Mesothelial cell of epicardium (in vitro differentiated cells): ENCODE measurements around the gene ZXDC. TPM values are rescaled to one million over a fixed set of nuclear protein-coding genes. Genes with fewer than 3 reads are reported as not detected.

Source experiments
- DNase-seq, 2 experiments: peaks; one replicate each; pipeline ENCODE4 v3.0.0; 2021; ENCODE audit warnings: low spot score in 2 of 2; ENCODE audit not compliant: unreplicated experiment in 2 of 2
- H3K27ac Mint-ChIP-seq: 2 replicates; pipeline ENCODE4 v1.8.0; 2021; ENCODE audit warnings: mixed read lengths
- H3K27me3 Mint-ChIP-seq: 2 replicates; pipeline ENCODE4 v1.8.0; 2021; ENCODE audit warnings: low read depth, mixed read lengths
- H3K36me3 Mint-ChIP-seq: 2 replicates; pipeline ENCODE4 v1.8.0; 2021; ENCODE audit warnings: mixed read lengths
- H3K4me1 Mint-ChIP-seq: 2 replicates; pipeline ENCODE4 v1.8.0; 2021; ENCODE audit warnings: mixed read lengths
- H3K4me3 Mint-ChIP-seq: 2 replicates; pipeline ENCODE4 v1.8.0; 2021; ENCODE audit warnings: mild to moderate bottlenecking, moderate library complexity, mixed read lengths
- H3K9me3 Mint-ChIP-seq: 2 replicates; pipeline ENCODE4 v1.8.0; 2021; ENCODE audit warnings: mixed read lengths
- CTCF ChIP-seq: fragments of 200-600 bp; sonication (generic); IDR thresholded peaks from one replicate; pipeline ENCODE4 v1.5.0; 2021; ENCODE audit warnings: antibody characterized with exemption; ENCODE audit not compliant: unreplicated experiment
- total RNA-seq: library from RNA; stranded (reverse); gene quantifications from 3 replicates; pipeline ENCODE4 v1.2.1, GENCODE V29; 2021

Gene ZXDC
- total RNA-seq, 1 donor from 2014 or later = 34.2 TPM

GRCh38 chr3:126431103-126431534 lies 44.6 kb downstream of the ZXDC start:
- Mint-ChIP-seq H3K36me3 (peaks cover 5% of the 10 kb centered on the region), H3K27ac (no peak overlapping the region), H3K4me3 (no peak overlapping the region), H3K9me3 (peaks cover under 1% of the 10 kb centered on the region), H3K27me3 (no peaks in the 10 kb centered on the region), H3K4me1 (no peaks in the 10 kb centered on the region)
- no peak for TF ChIP-seq CTCF
- no peak for DNase-seq

- Mint-ChIP-seq H3K4me3 (no peak overlapping the region), H3K27me3 (peaks cover 1% of the 10 kb centered on the region), H3K9me3 (peaks cover 12% of the 10 kb centered on the region), H3K36me3 (peaks cover 14% of the 10 kb centered on the region), H3K27ac (no peak overlapping the region), H3K4me1 (no peaks in the 10 kb centered on the region)
- no peak for DNase-seq
- no peak for TF ChIP-seq CTCF
These were observed 50.9 kb downstream of the ZXDC start for GRCh38 chr3:126424751-126425150.

GRCh38 chr3:126424039-126424717 lies 51.5 kb downstream of the ZXDC start:
- no peak for TF ChIP-seq CTCF
- DNase-seq = no peak
- Mint-ChIP-seq H3K9me3 (peaks cover 12% of the 10 kb centered on the region), H3K4me1 (no peaks in the 10 kb centered on the region), H3K36me3 (peaks cover 14% of the 10 kb centered on the region), H3K27ac (no peak overlapping the region), H3K4me3 (no peak overlapping the region), H3K27me3 (peaks cover 1% of the 10 kb centered on the region)

- DNase-seq = no peak
- H3K4me1 Mint-ChIP-seq = no peaks in the 10 kb centered on the region
- peaks cover 14% of the 10 kb centered on the region for H3K36me3 Mint-ChIP-seq
- TF ChIP-seq CTCF = no peak
- H3K9me3 Mint-ChIP-seq = peaks cover 12% of the 10 kb centered on the region
- H3K4me3 Mint-ChIP-seq = no peak overlapping the region
- peaks cover 1% of the 10 kb centered on the region for H3K27me3 Mint-ChIP-seq
- H3K27ac Mint-ChIP-seq = no peak overlapping the region
These were observed 52.3 kb downstream of the ZXDC start for GRCh38 chr3:126423191-126424038.

GRCh38 chr3:126422571-126423091 lies 53.1 kb downstream of the ZXDC start:
- Mint-ChIP-seq H3K27ac (no peak overlapping the region), H3K36me3 (peaks cover 14% of the 10 kb centered on the region), H3K9me3 (peaks cover 12% of the 10 kb centered on the region), H3K4me1 (no peaks in the 10 kb centered on the region), H3K4me3 (no peak overlapping the region), H3K27me3 (peaks cover 1% of the 10 kb centered on the region)
- no peak for DNase-seq
- TF ChIP-seq CTCF = no peak
